Measurements from ENCODE around the gene HOXA2.

Gene HOXA2

DNA sequence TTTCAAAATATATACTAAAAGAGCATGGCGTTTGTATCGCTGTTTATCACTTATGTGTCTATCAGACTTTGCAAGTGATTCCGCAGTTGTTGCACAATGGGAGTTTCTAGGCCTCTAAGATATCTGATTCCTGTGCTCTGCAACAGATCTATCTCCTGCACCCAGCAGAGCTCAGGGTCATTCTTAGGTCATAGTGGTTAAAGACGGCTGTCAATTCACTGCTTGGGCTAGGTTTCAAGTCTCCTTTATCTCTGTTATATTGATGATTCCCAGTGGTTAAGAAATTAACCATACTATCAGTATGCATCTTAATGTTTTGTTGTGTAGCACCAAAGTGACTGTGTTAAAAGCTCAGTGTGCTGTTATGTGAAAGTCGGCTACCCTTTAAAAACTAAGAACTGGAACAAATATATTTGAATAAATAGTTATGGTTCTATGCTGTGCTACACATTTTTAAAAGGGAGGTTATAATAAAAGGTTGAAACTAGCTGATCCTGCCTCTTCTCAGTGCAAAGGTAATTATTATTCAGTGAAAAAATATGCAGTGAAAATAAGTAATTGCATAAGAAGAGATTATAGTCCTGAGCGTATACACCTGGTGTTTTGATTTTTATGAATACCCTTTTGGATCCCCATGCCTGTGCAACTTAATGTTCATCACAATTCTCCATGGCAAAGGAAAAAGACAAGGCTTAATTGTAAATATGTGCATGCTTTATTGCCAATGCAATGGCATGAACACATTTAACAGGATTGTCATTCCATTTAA is 30.7 kb downstream of the HOXA2 start:
- no peak for DNase-seq

DNA sequence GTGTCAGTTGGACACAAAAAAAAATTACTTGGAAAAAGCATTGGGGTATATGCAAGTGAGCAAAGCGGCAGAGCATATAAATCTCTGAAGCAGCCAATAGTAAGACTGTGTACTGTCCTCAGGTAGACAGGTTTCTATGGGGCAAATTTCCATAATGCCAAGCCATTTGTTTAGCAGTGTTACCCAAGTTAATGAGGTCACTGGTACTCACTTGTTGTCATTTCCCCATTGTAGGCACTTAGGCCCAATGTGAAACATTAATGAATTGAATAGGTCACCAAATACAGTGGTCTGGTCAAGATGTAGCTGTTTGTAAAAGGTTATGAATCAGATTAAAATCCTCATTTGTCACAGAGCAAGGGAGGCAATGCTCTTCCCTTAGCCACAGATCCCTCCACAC is 34.2 kb downstream of the HOXA2 start:
- no peak for DNase-seq

GRCh38 chr7:27066148-27066547 is 36.3 kb downstream of the HOXA2 start:
- no peak for DNase-seq

- DNase-seq, result no peak
Measured at GRCh38 chr7:27065709-27066108, 36.8 kb downstream of the HOXA2 start.

DNA sequence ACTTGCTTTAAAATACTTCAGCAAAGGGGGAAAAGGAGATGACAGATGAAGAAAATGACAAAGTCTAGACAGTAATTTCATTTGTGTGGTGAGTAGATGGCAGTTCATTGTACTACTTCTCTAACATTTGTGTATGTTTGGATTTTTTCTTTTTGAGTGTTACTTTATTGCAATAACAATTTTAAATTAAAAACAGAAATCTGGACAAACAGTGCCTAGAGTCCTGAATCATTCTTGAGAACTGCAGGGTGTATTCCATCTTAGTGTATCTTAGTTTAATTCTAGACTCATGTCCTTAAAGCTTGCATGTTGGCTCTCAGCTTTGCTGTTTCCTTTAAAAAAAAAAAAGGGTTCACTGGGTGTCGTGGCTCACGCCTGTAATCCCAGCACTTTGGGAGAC is 37.8 kb downstream of the HOXA2 start:
- DNase-seq, result no peak

DNA sequence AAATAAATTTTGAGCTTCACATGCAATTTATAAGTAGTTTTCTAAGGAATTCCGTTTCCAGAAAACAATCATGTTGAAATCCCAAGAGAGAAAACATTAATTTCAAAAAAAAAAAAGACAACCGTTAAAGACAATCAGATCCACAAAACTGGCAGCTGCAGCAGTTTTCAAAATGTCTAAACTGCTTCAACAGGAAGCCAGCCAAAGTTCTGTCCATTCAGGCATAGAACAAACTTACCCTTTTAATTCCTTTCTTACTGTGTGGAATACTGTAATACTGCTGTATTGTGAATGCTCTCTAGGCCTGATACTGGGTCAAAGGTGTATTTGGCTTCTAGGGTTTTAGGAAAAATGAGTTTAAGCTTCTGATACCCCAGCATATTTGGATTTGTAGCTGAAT is 38.3 kb downstream of the HOXA2 start:
- no peak for DNase-seq

DNA sequence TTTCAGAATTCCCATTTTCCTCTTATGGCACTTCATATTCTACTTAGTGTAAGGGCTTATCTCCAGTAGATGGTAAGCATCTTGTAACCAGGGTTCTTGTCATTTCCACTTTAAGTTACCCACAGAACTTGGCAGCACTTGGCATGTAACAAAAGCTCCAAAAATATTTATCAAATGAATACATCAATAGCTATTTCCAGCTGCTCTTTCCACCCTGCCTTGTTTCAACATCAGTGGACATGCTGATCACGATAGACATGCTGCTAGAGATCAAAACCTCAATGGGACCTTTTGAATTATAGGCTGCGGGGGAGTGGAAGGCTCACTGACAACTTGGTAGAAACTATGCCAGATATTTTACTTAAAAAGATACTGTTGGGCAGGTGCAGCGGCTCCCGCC is 39.5 kb downstream of the HOXA2 start:
- no peak for DNase-seq

- DNase-seq, result no peak
Measured at GRCh38 chr7:27053153-27053552, 49.3 kb downstream of the HOXA2 start.

DNA sequence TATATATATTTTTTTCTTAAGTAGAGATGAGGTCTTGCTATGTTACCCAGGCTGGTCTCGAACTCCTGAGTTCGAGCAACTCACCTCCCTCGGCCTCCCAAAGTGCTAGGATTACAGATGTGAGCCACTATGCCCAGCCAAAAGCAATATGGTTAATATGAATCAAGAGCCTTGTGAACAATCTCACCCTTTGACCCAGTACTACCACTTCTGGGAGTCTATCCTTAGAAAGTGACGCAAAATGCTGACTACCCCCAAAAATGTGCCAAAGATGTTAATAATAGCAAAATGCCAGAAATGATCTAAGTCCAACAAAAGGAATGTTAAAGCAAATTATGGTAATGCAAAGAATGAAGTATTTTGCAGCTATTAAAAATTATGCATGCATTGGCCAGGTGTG is 51.0 kb downstream of the HOXA2 start:
- no peak for DNase-seq

Measured in NCI-H2029 (cell line).